Nucleus accumbens (tissue), 56 donors: ENCODE measurements around the gene CXXC1.
"Not testable (repeated sequence)": the region's sequence is repeated elsewhere in the genome, so short reads cannot be mapped to it uniquely, and the experiment has no call there.

Source experiments
- DNase-seq, 56 donors: peaks; one replicate each; lab custom pipeline; 2025; lab: John Stamatoyannopoulos, UW

Gene CXXC1

GRCh38 chr18:50277942-50278341, 9.6 kb downstream of the CXXC1 start:
- no peak for DNase-seq

- no peak for DNase-seq
Observed at GRCh38 chr18:50276452-50276851, 11.0 kb downstream of the CXXC1 start.

- DNase-seq: no peak
Observed at GRCh38 chr18:50275503-50276036, 11.9 kb downstream of the CXXC1 start.

GRCh38 chr18:50274941-50275340, 12.6 kb downstream of the CXXC1 start:
- DNase-seq: no peak

- no peak for DNase-seq
Observed at GRCh38 chr18:50274044-50274442, 13.4 kb downstream of the CXXC1 start.

GRCh38 chr18:50273203-50274043, 14.1 kb downstream of the CXXC1 start:
- DNase-seq: no peak

- no peak for DNase-seq
Observed at GRCh38 chr18:50272568-50272967, 14.9 kb downstream of the CXXC1 start.

GRCh38 chr18:50268022-50268747, 19.3 kb downstream of the CXXC1 start:
- DNase-seq: peak in 40 of 56 donors; percentile 14 to 81 (median 36)

- DNase-seq: peak in 55 of 56 donors; percentile 40 to 93 (median 75)
Observed at GRCh38 chr18:50266248-50266704, 21.2 kb downstream of the CXXC1 start, which contains the start of gene CFAP53. TSS of gene CFAP53 (minus strand) at chr18:50266495. CDS start at chr18:50266404, 91 bp downstream.

- no peak for DNase-seq
Observed at GRCh38 chr18:50262977-50263376, 24.5 kb downstream of the CXXC1 start.

GRCh38 chr18:50250935-50251334, 36.6 kb downstream of the CXXC1 start:
- no peak for DNase-seq

GRCh38 chr18:50249576-50249975, 37.9 kb downstream of the CXXC1 start:
- DNase-seq: no peak

- DNase-seq: no peak
Observed at GRCh38 chr18:50247561-50247960, 39.9 kb downstream of the CXXC1 start.

GRCh38 chr18:50241768-50242167, 45.7 kb downstream of the CXXC1 start:
- not testable (repeated sequence) for DNase-seq

- peak in 20 of 56 donors; percentile 1 to 73 (median 40) for DNase-seq
Observed at GRCh38 chr18:50240080-50240563, 47.4 kb downstream of the CXXC1 start.

- no peak for DNase-seq
Observed at GRCh38 chr18:50232419-50232818, 55.1 kb downstream of the CXXC1 start.
